Caco-2 (cell line): ENCODE measurements around the gene PTPRG. TPM values are rescaled to one million over a fixed set of nuclear protein-coding genes. Genes with fewer than 3 reads are reported as not detected.

Experiments used
- BruUV-seq: library from RNA; stranded (reverse); fragments of 400-500 nt; replicated peaks from 2 replicates; lab custom pipeline; 2021; lab: Mats Ljungman, UMichigan
- CTCF ChIA-PET: fragments of 300-600 bp; sonication (Branson Sonifier 250); formaldehyde crosslinking; loops from one replicate; lab custom pipeline; 2022; ENCODE audit warnings: antibody characterized with exemption; lab: Charles Lee
- POLR2A ChIA-PET: fragments of 300-600 bp; sonication (Branson Sonifier 250); formaldehyde crosslinking; loops from one replicate; lab custom pipeline; 2022; ENCODE audit warnings: antibody characterized with exemption; lab: Charles Lee
- DNase-seq, 2 experiments: peaks; one replicate each; pipeline versions ENCODE4 v3.0.0 to v3.0.0-alpha.2; 2020 to 2022
- H3K27me3 ChIP-seq: replicated peaks from 2 replicates; pipeline ENCODE4 v1.6.0; 2011; ENCODE audit warnings: low read length; ENCODE audit not compliant: control insufficient read depth, insufficient read depth
- H3K36me3 ChIP-seq: 2 replicates; pipeline ENCODE4 v1.5.1; 2011; ENCODE audit warnings: low read length; ENCODE audit not compliant: control insufficient read depth, insufficient read depth
- H3K4me1 ChIP-seq: fragments of 250-450 bp; sonication (Bioruptor Pico); 2 replicates; pipeline ENCODE4 v1.5.1; 2020; ENCODE audit warnings: mild to moderate bottlenecking
- H3K4me3 ChIP-seq: 2 replicates; pipeline ENCODE4 v1.5.1; 2011; ENCODE audit warnings: low read depth, mild to moderate bottlenecking, control low read depth, low read length
- H3K9me3 ChIP-seq: fragments of 250-450 bp; sonication (Bioruptor Pico); 2 replicates; pipeline ENCODE4 v1.5.1; 2020; ENCODE audit warnings: mild to moderate bottlenecking, moderate library complexity
- H3K27ac Mint-ChIP-seq: one replicate; pipeline ENCODE4 v1.8.0; 2022; ENCODE audit warnings: mixed read lengths; ENCODE audit not compliant: unreplicated experiment
- H3K27me3 Mint-ChIP-seq: one replicate; pipeline ENCODE4 v1.8.0; 2022; ENCODE audit warnings: mixed read lengths; ENCODE audit not compliant: insufficient read depth, unreplicated experiment
- H3K36me3 Mint-ChIP-seq: one replicate; pipeline ENCODE4 v1.8.0; 2022; ENCODE audit warnings: mild to moderate bottlenecking, mixed read lengths; ENCODE audit not compliant: insufficient read depth, unreplicated experiment
- H3K4me1 Mint-ChIP-seq: one replicate; pipeline ENCODE4 v1.8.0; 2022; ENCODE audit warnings: low read depth, mixed read lengths; ENCODE audit not compliant: unreplicated experiment
- H3K4me3 Mint-ChIP-seq: one replicate; pipeline ENCODE4 v1.8.0; 2022; ENCODE audit warnings: mild to moderate bottlenecking, moderate library complexity, mixed read lengths; ENCODE audit not compliant: unreplicated experiment
- H3K9me3 Mint-ChIP-seq: one replicate; pipeline ENCODE4 v1.8.0; 2022; ENCODE audit warnings: mixed read lengths; ENCODE audit not compliant: unreplicated experiment
- CTCF ChIP-seq, 2 experiments: fragments of 200-600 bp in 1 of 2; IDR thresholded peaks; 1 replicate in 1 of 2; 2 replicates in 1 of 2; pipeline versions ENCODE4 v1.5.1 to v1.8.0; 2011 to 2022; ENCODE audit warnings: antibody characterized with exemption in 1 of 2, control low read depth in 1 of 2, inconsistent platforms in 1 of 2, low read depth in 1 of 2, low read length in 1 of 2, mild to moderate bottlenecking in 1 of 2, moderate library complexity in 1 of 2; ENCODE audit not compliant: insufficient read depth in 1 of 2, severe bottlenecking in 1 of 2, unreplicated experiment in 1 of 2
- intact Hi-C: fragments of 100-400 bp; cut with micrococcal nuclease; formaldehyde crosslinking; loops from one replicate; pipeline ENCODE4 v1.10.0; 2022; ENCODE audit not compliant: unreplicated experiment
- total RNA-seq: library from RNA; stranded (reverse); gene quantifications from 2 replicates; pipeline ENCODE4 v1.2.3, GENCODE V29; 2022

PTPRG gene
- total RNA-seq, 1 experiment from 2014 or later, result 46.4 TPM

DNA sequence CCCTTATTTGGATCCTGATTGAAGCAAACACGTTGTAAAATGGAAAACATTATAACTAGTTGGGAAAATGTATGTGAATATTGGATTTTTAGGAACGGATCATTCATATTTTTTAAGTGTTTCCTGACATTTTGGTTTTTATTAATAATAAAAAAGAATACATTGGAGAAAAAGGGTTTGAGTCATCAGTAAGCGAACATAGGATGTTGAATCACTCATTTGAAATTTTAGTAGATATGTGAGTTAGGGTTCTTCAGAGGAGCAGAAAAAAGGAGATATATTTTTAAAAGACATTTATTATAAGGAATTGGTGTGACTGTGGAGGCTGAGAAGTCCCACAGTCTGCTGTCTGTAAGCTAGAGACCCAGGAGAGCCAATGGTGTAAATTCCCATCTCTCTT, 258.5 kb downstream of the PTPRG start:
- Mint-ChIP-seq H3K9me3 (no peaks in the 10 kb centered on the region), H3K36me3 (no peaks in the 10 kb centered on the region), H3K4me3 (no peak overlapping the region), H3K27ac (no peak overlapping the region), H3K27me3 (no peaks in the 10 kb centered on the region), H3K4me1 (peaks cover 7% of the 10 kb centered on the region)
- no peaks in the 10 kb centered on the region for H3K36me3 ChIP-seq
- no TSS peak for BruUV-seq
- CTCF ChIA-PET, result interaction anchor here (0.6 kb wide), 1 partner anchor 183 kb away, joined by 3 read pairs; no protein-coding TSS in a partner anchor
- DNase-seq, result no peak
- no peak overlapping the region for H3K4me3 ChIP-seq
- H3K9me3 ChIP-seq, result no peaks in the 10 kb centered on the region
- intact Hi-C loops, result no loop called here
- H3K27me3 ChIP-seq, result no peaks in the 10 kb centered on the region
- no peak for TF ChIP-seq CTCF (IDR thresholded peaks at IDR 0.05; ENCODE audit: insufficient read depth in 1 of 2, low read depth in 1 of 2, low read length in 1 of 2, severe bottlenecking in 1 of 2, unreplicated experiment in 1 of 2)
- POLR2A ChIA-PET, result no interaction called here
- no peaks in the 10 kb centered on the region; the same call in 1 of the 2 replicates for H3K4me1 ChIP-seq

DNA sequence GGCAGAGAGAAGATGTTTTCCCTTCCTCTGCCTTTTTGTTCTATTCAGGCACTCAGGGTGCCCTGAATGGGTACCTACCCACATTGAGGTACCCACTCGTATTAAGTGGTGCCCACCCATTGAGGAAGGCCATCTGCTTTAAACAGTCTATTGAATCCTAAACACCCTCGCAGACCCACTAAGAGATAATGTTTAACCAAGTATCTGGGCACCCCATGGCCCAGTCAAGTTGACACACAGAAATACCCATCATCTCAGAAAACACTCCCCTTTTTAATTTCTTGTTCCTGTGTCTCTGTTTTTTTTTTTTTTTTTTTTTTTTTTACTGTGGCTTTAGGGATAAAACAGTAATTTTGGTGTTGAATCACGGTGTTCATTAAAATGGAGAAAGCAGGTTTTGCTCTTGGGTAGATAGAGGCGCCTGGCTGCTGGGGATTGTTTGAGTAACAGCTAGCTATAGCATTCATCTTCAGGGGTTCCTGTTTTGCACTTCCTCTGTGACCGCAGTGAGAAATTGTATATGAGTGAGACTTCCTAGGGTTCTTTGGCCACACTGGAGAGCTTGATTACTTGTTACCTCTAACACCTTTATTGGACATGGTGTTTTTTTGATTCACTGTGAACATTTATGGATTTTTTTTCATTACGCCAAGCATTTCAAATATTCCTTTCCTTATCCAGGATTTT, 259.1 kb downstream of the PTPRG start:
- Mint-ChIP-seq H3K9me3 (no peaks in the 10 kb centered on the region), H3K36me3 (no peaks in the 10 kb centered on the region), H3K4me1 (peaks cover 7% of the 10 kb centered on the region), H3K27me3 (no peaks in the 10 kb centered on the region), H3K4me3 (no peak overlapping the region), H3K27ac (no peak overlapping the region)
- intact Hi-C loops, result no loop called here
- DNase-seq, result no peak
- Histone ChIP-seq H3K36me3 (no peaks in the 10 kb centered on the region), H3K4me1 (no peaks in the 10 kb centered on the region; the same call in 1 of the 2 replicates), H3K9me3 (no peaks in the 10 kb centered on the region), H3K27me3 (no peaks in the 10 kb centered on the region), H3K4me3 (no peak overlapping the region)
- no TSS peak for BruUV-seq
- TF ChIP-seq CTCF (IDR thresholded peaks at IDR 0.05; ENCODE audit: insufficient read depth in 1 of 2, low read depth in 1 of 2, low read length in 1 of 2, severe bottlenecking in 1 of 2, unreplicated experiment in 1 of 2), result no peak
- CTCF ChIA-PET, result interaction anchor here (0.6 kb wide), 1 partner anchor 183 kb away, joined by 3 read pairs; no protein-coding TSS in a partner anchor
- POLR2A ChIA-PET, result no interaction called here

DNA sequence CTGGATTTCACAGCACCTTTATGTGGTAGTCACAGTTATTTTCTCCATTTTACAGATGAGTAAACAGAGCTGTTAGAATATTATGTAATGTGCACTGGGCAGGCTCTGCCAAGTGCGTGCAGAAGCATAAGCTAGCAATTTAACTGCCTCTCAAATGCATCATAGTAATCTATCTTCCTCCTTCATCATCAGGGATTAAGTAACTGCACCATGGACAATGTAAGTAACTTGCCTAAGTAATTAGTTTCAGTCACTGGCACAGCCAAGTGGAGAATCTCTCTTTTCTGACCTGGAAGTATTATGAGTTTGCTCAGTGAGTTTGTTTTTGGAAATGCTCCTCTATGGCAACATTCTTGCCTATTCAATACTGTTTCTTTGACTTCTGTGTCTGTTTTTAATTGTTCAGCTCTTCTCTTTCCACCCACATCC, 260.5 kb downstream of the PTPRG start:
- Mint-ChIP-seq H3K36me3 (no peaks in the 10 kb centered on the region), H3K27ac (no peak overlapping the region), H3K4me3 (no peak overlapping the region), H3K4me1 (peaks cover under 1% of the 10 kb centered on the region), H3K9me3 (no peaks in the 10 kb centered on the region), H3K27me3 (no peaks in the 10 kb centered on the region)
- no peaks in the 10 kb centered on the region for H3K27me3 ChIP-seq
- TF ChIP-seq CTCF (IDR thresholded peaks at IDR 0.05; ENCODE audit: insufficient read depth in 1 of 2, low read depth in 1 of 2, low read length in 1 of 2, severe bottlenecking in 1 of 2, unreplicated experiment in 1 of 2), result no peak
- no peaks in the 10 kb centered on the region for H3K4me1 ChIP-seq
- BruUV-seq, result no TSS peak
- no peak overlapping the region for H3K4me3 ChIP-seq
- no peaks in the 10 kb centered on the region for H3K9me3 ChIP-seq
- H3K36me3 ChIP-seq, result no peaks in the 10 kb centered on the region
- ChIA-PET POLR2A (no interaction called here), CTCF (no interaction called here)
- intact Hi-C loops, result no loop called here
- no peak for DNase-seq
